ENCODE measurements around the gene KRT36.

GRCh38 chr17:41532947-41533570, 43.3 kb upstream of the KRT36 start:
- no peak for TF ChIP-seq POLR2A (IDR thresholded peaks at IDR 0.05; ENCODE audit: low read depth, low read length)
- no peak for TF ChIP-seq POLR2AphosphoS5 (IDR thresholded peaks at IDR 0.05; ENCODE audit: low read depth, low read length)
- no peak for TF ChIP-seq TAF1 (IDR thresholded peaks at IDR 0.05; ENCODE audit: low read depth, low read length)
- TF ChIP-seq SPI1 (IDR thresholded peaks at IDR 0.05; ENCODE audit: low read depth, low read length): no peak
- TF ChIP-seq POU2F2 (IDR thresholded peaks at IDR 0.05; ENCODE audit: low read depth, low read length): no peak
- no peak for TF ChIP-seq PAX5 (IDR thresholded peaks at IDR 0.05; ENCODE audit: insufficient read depth, low read length, severe bottlenecking)

All from GM12891 (cell line).